ENCODE results near the gene ARHGAP9.

The ARHGAP9 gene

GRCh38 chr12:57456737-57457490 is 22.8 kb downstream of the ARHGAP9 start:
- H3K4me1 Mint-ChIP-seq: peaks cover 35% of the 10 kb centered on the region
- peak overlapping the region; percentile 93 for H3K27ac Mint-ChIP-seq
- no peaks in the 10 kb centered on the region for H3K9me3 Mint-ChIP-seq
- H3K36me3 Mint-ChIP-seq: no peaks in the 10 kb centered on the region
- no peak overlapping the region for H3K4me3 Mint-ChIP-seq
- ATAC-seq (ENCODE audit: low read depth) (no peak), DNase-seq (ENCODE audit: low spot score in 2 of 2) (no peak)
- H3K27me3 Mint-ChIP-seq: peaks cover 1% of the 10 kb centered on the region

GRCh38 chr12:57456145-57456700 is 23.4 kb downstream of the ARHGAP9 start:
- DNase-seq (ENCODE audit: low spot score in 2 of 2) (peak; percentile 56 to 57), ATAC-seq (ENCODE audit: low read depth) (peak; percentile 25)
- H3K27me3 Mint-ChIP-seq: peaks cover 1% of the 10 kb centered on the region
- H3K27ac Mint-ChIP-seq: peak overlapping the region; percentile 9
- H3K4me3 Mint-ChIP-seq: peak overlapping the region; percentile 84
- H3K4me1 Mint-ChIP-seq: peaks cover 31% of the 10 kb centered on the region
- no peaks in the 10 kb centered on the region for H3K9me3 Mint-ChIP-seq
- no peaks in the 10 kb centered on the region for H3K36me3 Mint-ChIP-seq

- DNase-seq (ENCODE audit: low spot score in 2 of 2) (no peak), ATAC-seq (ENCODE audit: low read depth) (no peak)
- H3K36me3 Mint-ChIP-seq: no peaks in the 10 kb centered on the region
- H3K9me3 Mint-ChIP-seq: no peaks in the 10 kb centered on the region
- H3K27ac Mint-ChIP-seq: peak overlapping the region; percentile 9
- peaks cover 1% of the 10 kb centered on the region for H3K27me3 Mint-ChIP-seq
- H3K4me1 Mint-ChIP-seq: peaks cover 27% of the 10 kb centered on the region
- peak overlapping the region; percentile 84 for H3K4me3 Mint-ChIP-seq
Observed at GRCh38 chr12:57455374-57456144, 24.1 kb downstream of the ARHGAP9 start.

GRCh38 chr12:57454566-57455373 is 24.9 kb downstream of the ARHGAP9 start, which contains the start of gene INHBE:
TSS of gene INHBE (plus strand) at chr12:57455307. CDS start at chr12:57455537, 230 bp downstream.
- Mint-ChIP-seq H3K27ac (peak within 1 kb of the TSS; percentile 9), H3K9me3 (no peaks in the 10 kb centered on the region), H3K36me3 (no peaks in the 10 kb centered on the region), H3K27me3 (peaks cover 1% of the 10 kb centered on the region), H3K4me1 (peaks cover 22% of the 10 kb centered on the region), H3K4me3 (peak within 1 kb of the TSS; percentile 84)
- no peak for DNase-seq (ENCODE audit: low spot score in 2 of 2)
- ATAC-seq (ENCODE audit: low read depth): no peak

- no peak overlapping the region for H3K27ac Mint-ChIP-seq
- no peak for ATAC-seq (ENCODE audit: low read depth)
- no peak overlapping the region for H3K4me3 Mint-ChIP-seq
- no peaks in the 10 kb centered on the region for H3K36me3 Mint-ChIP-seq
- H3K4me1 Mint-ChIP-seq: peaks cover 18% of the 10 kb centered on the region
- H3K27me3 Mint-ChIP-seq: peaks cover 1% of the 10 kb centered on the region
- DNase-seq (ENCODE audit: low spot score in 2 of 2): no peak
- H3K9me3 Mint-ChIP-seq: no peaks in the 10 kb centered on the region
Observed at GRCh38 chr12:57454213-57454565, 25.5 kb downstream of the ARHGAP9 start.

GRCh38 chr12:57452937-57453509 is 26.6 kb downstream of the ARHGAP9 start:
- Mint-ChIP-seq H3K4me1 (peaks cover 10% of the 10 kb centered on the region), H3K9me3 (no peaks in the 10 kb centered on the region), H3K4me3 (no peak overlapping the region), H3K27me3 (peaks cover 1% of the 10 kb centered on the region), H3K36me3 (no peaks in the 10 kb centered on the region), H3K27ac (no peak overlapping the region)
- DNase-seq (ENCODE audit: low spot score in 2 of 2): peak in 1 of 2 donors; percentile 59
- ATAC-seq (ENCODE audit: low read depth): peak; percentile 53

GRCh38 chr12:57452181-57452936 is 27.3 kb downstream of the ARHGAP9 start:
- ATAC-seq (ENCODE audit: low read depth) (no peak), DNase-seq (ENCODE audit: low spot score in 2 of 2) (no peak)
- H3K27me3 Mint-ChIP-seq: peaks cover 1% of the 10 kb centered on the region
- H3K36me3 Mint-ChIP-seq: no peaks in the 10 kb centered on the region
- H3K4me3 Mint-ChIP-seq: no peak overlapping the region
- no peaks in the 10 kb centered on the region for H3K9me3 Mint-ChIP-seq
- H3K27ac Mint-ChIP-seq: no peak overlapping the region
- peaks cover 10% of the 10 kb centered on the region for H3K4me1 Mint-ChIP-seq

GRCh38 chr12:57451233-57451778 is 28.4 kb downstream of the ARHGAP9 start:
- ATAC-seq (ENCODE audit: low read depth) (no peak), DNase-seq (ENCODE audit: low spot score in 2 of 2) (no peak)
- no peak overlapping the region for H3K27ac Mint-ChIP-seq
- peaks cover 10% of the 10 kb centered on the region for H3K4me1 Mint-ChIP-seq
- no peaks in the 10 kb centered on the region for H3K36me3 Mint-ChIP-seq
- no peak overlapping the region for H3K4me3 Mint-ChIP-seq
- H3K27me3 Mint-ChIP-seq: peaks cover 1% of the 10 kb centered on the region
- no peaks in the 10 kb centered on the region for H3K9me3 Mint-ChIP-seq

- DNase-seq (ENCODE audit: low spot score in 2 of 2) (no peak), ATAC-seq (ENCODE audit: low read depth) (no peak)
- no peaks in the 10 kb centered on the region for H3K9me3 Mint-ChIP-seq
- H3K27me3 Mint-ChIP-seq: peaks cover 1% of the 10 kb centered on the region
- H3K4me1 Mint-ChIP-seq: peaks cover 2% of the 10 kb centered on the region
- H3K27ac Mint-ChIP-seq: no peak overlapping the region
- no peaks in the 10 kb centered on the region for H3K36me3 Mint-ChIP-seq
- H3K4me3 Mint-ChIP-seq: no peak overlapping the region
Observed at GRCh38 chr12:57450057-57450456, 29.6 kb downstream of the ARHGAP9 start.

GRCh38 chr12:57449375-57449774 is 30.3 kb downstream of the ARHGAP9 start:
- Mint-ChIP-seq H3K27ac (no peak overlapping the region), H3K36me3 (no peaks in the 10 kb centered on the region), H3K9me3 (no peaks in the 10 kb centered on the region), H3K27me3 (peaks cover 1% of the 10 kb centered on the region), H3K4me1 (peaks cover 2% of the 10 kb centered on the region), H3K4me3 (no peak overlapping the region)
- ATAC-seq (ENCODE audit: low read depth) (no peak), DNase-seq (ENCODE audit: low spot score in 2 of 2) (no peak)

- Mint-ChIP-seq H3K4me3 (no peak overlapping the region), H3K9me3 (no peaks in the 10 kb centered on the region), H3K27ac (no peak overlapping the region), H3K27me3 (peaks cover 1% of the 10 kb centered on the region), H3K4me1 (peaks cover 2% of the 10 kb centered on the region), H3K36me3 (no peaks in the 10 kb centered on the region)
- ATAC-seq (ENCODE audit: low read depth) (no peak), DNase-seq (ENCODE audit: low spot score in 2 of 2) (no peak)
Observed at GRCh38 chr12:57448669-57449068, 31.0 kb downstream of the ARHGAP9 start.

- Mint-ChIP-seq H3K4me3 (no peak overlapping the region), H3K36me3 (peaks cover 2% of the 10 kb centered on the region), H3K27ac (no peak overlapping the region), H3K9me3 (peaks cover 5% of the 10 kb centered on the region), H3K4me1 (no peaks in the 10 kb centered on the region), H3K27me3 (peaks cover 4% of the 10 kb centered on the region)
- DNase-seq (ENCODE audit: low spot score in 2 of 2): no peak
- no peak for ATAC-seq (ENCODE audit: low read depth)
Observed at GRCh38 chr12:57446292-57446960, 33.2 kb downstream of the ARHGAP9 start.
